ENCODE results near the gene DPH2. TPM values are rescaled to one million over a fixed set of nuclear protein-coding genes. Genes with fewer than 3 reads are reported as not detected.

DPH2 gene
- total RNA-seq, 1 donor from 2014 or later, result 69.3 TPM

- H3K36me3 ChIP-seq, result no peaks in the 10 kb centered on the region
- H3K4me3 ChIP-seq, result no peak overlapping the region
- H3K4me1 ChIP-seq, result peaks cover 3 to 10% of the 10 kb centered on the region in 2 donors
- no peak for DNase-seq (ENCODE audit: low spot score in 2 of 2)
- H3K9me3 ChIP-seq, result no peaks in the 10 kb centered on the region
- no peak overlapping the region for H3K27ac ChIP-seq
- H3K27me3 ChIP-seq, result no peaks in the 10 kb centered on the region
- intact Hi-C loops (cut with DNase I), result loop anchor here (5.0 to 10.0 kb wide), 2 partner anchors 204 to 587 kb away; partner anchors contain the start of gene DMAP1
- no peak for TF ChIP-seq CTCF (IDR thresholded peaks at IDR 0.05)
These were observed 38.4 kb downstream of the DPH2 start for GRCh38 chr1:44008259-44008658.

- Histone ChIP-seq H3K36me3 (no peaks in the 10 kb centered on the region), H3K27ac (no peak overlapping the region), H3K4me1 (peaks cover 17 to 33% of the 10 kb centered on the region in 2 donors), H3K9me3 (no peaks in the 10 kb centered on the region), H3K4me3 (no peak overlapping the region), H3K27me3 (no peaks in the 10 kb centered on the region)
- intact Hi-C loops (cut with DNase I), result no loop called here
- TF ChIP-seq CTCF (IDR thresholded peaks at IDR 0.05), result no peak
- no peak for DNase-seq (ENCODE audit: low spot score in 2 of 2)
These were observed 41.2 kb downstream of the DPH2 start for GRCh38 chr1:44010935-44011471.

- DNase-seq (ENCODE audit: low spot score in 2 of 2), result no peak
- intact Hi-C loops (cut with DNase I), result no loop called here
- Histone ChIP-seq H3K27ac (no peak overlapping the region), H3K9me3 (no peaks in the 10 kb centered on the region), H3K27me3 (no peaks in the 10 kb centered on the region), H3K36me3 (no peaks in the 10 kb centered on the region), H3K4me1 (peaks cover 18 to 37% of the 10 kb centered on the region in 2 donors), H3K4me3 (no peak overlapping the region)
- TF ChIP-seq CTCF (IDR thresholded peaks at IDR 0.05), result no peak
These were observed 42.6 kb downstream of the DPH2 start for GRCh38 chr1:44012404-44012803.

GRCh38 chr1:44012941-44013609 is 43.3 kb downstream of the DPH2 start:
- intact Hi-C loops (cut with DNase I), result no loop called here
- no peaks in the 10 kb centered on the region for H3K9me3 ChIP-seq
- no peak for TF ChIP-seq CTCF (IDR thresholded peaks at IDR 0.05)
- peaks cover 18 to 37% of the 10 kb centered on the region in 2 donors for H3K4me1 ChIP-seq
- no peak overlapping the region for H3K4me3 ChIP-seq
- no peaks in the 10 kb centered on the region for H3K36me3 ChIP-seq
- H3K27ac ChIP-seq, result no peak overlapping the region
- no peak for DNase-seq (ENCODE audit: low spot score in 2 of 2)
- no peaks in the 10 kb centered on the region for H3K27me3 ChIP-seq

- Histone ChIP-seq H3K4me1 (peaks cover 18 to 37% of the 10 kb centered on the region in 2 donors), H3K36me3 (no peaks in the 10 kb centered on the region), H3K9me3 (no peaks in the 10 kb centered on the region), H3K4me3 (no peak overlapping the region), H3K27me3 (no peaks in the 10 kb centered on the region), H3K27ac (peak overlapping the region; percentile 57 to 71)
- intact Hi-C loops (cut with DNase I), result loop anchor here (2.0 kb wide), 1 partner anchor 17 kb away; the partner anchor contains the start of gene SLC6A9
- no peak for TF ChIP-seq CTCF (IDR thresholded peaks at IDR 0.05)
- DNase-seq (ENCODE audit: low spot score in 2 of 2), result no peak
These were observed 44.1 kb downstream of the DPH2 start for GRCh38 chr1:44013949-44014348.

All from ascending aorta (tissue), 2 donors.